ENCODE measurements around the gene CTSZ. TPM values are rescaled to one million over a fixed set of nuclear protein-coding genes. Genes with fewer than 3 reads are reported as not detected.
A peak's percentile ranks its signal among the peaks of the same experiment; 100 is the strongest.

CTSZ gene
- total and polyA plus RNA-seq, 2 experiments from 2014 or later = 0.58 to 41.4 TPM

GRCh38 chr20:59033093-59033492 lies 26.0 kb upstream of the CTSZ start:
- Histone ChIP-seq H3K36me3 (ENCODE audit: insufficient read depth) (peaks cover 50% of the 10 kb centered on the region), H2AFZ (no peak overlapping the region), H3K4me3 (peak overlapping the region; percentile 90), H3K4me2 (peak overlapping the region; percentile 72), H3K4me1 (ENCODE audit: insufficient read depth) (peaks cover 19% of the 10 kb centered on the region), H3K9me2 (ENCODE audit: insufficient read depth) (no peaks in the 10 kb centered on the region), H3K79me2 (replicated peaks; ENCODE audit: insufficient read depth) (peaks cover 47% of the 10 kb centered on the region), H3F3A (replicated peaks; ENCODE audit: low read depth) (0 out of 2 replicates have a peak, but pooled peaks cover 3% of the 10 kb centered on the region), H3K27me3 (ENCODE audit: insufficient read depth) (0 out of 2 replicates have a peak, but pooled peaks cover 4% of the 10 kb centered on the region), H4K20me1 (replicated peaks; ENCODE audit: insufficient read depth) (peaks cover 31% of the 10 kb centered on the region), H3K27ac (ENCODE audit: low read depth) (no peak overlapping the region)
- Mint-ChIP-seq H3K27ac (no peak overlapping the region), H3K4me1 (peaks cover 13% of the 10 kb centered on the region; the same call in 2 of the 3 replicates), H3K4me3 (peak overlapping the region; percentile 93), H3K9me3 (no peaks in the 10 kb centered on the region), H3K36me3 (ENCODE audit: low read depth) (peaks cover 74% of the 10 kb centered on the region), H3K27me3 (ENCODE audit: insufficient read depth, low read depth, poor library complexity) (peaks cover 15% of the 10 kb centered on the region)
- TF ChIP-seq ZNF462 (CRISPR knock-in tag; IDR thresholded peaks at IDR 0.05) (no peak), NANOG (IDR thresholded peaks at IDR 0.05; ENCODE audit: borderline replicate concordance) (no peak), STAT1 (IDR thresholded peaks at IDR 0.05; ENCODE audit: unreplicated experiment) (no peak), REST (IDR thresholded peaks at IDR 0.05; ENCODE audit: unreplicated experiment) (no peak), EZH2 (IDR thresholded peaks at IDR 0.05; ENCODE audit: low read depth, unreplicated experiment) (no peak), ZNF331 (CRISPR knock-in tag; IDR thresholded peaks at IDR 0.05; ENCODE audit: low read depth) (no peak), CTCF (conservative IDR thresholded peaks at IDR 0.05; ENCODE audit: low read depth in 2 of 2) (no peak), JUNB (IDR thresholded peaks at IDR 0.05; ENCODE audit: unreplicated experiment) (no peak), ZNF114 (CRISPR knock-in tag; IDR thresholded peaks at IDR 0.05) (no peak), POLR2AphosphoS5 (IDR thresholded peaks at IDR 0.05; ENCODE audit: low read depth) (no peak), CREB1 (CRISPR knock-in tag; IDR thresholded peaks at IDR 0.05; ENCODE audit: low read depth) (no peak), ETS1 (IDR thresholded peaks at IDR 0.05) (no peak), EZH2phosphoT487 (IDR thresholded peaks at IDR 0.05; ENCODE audit: unreplicated experiment) (no peak)
- ATAC-seq = no peak
- DNase-seq (ENCODE audit: low spot score) = no peak
